Tongue (tissue), 2 donors: ENCODE measurements around the gene CGB2. TPM values are rescaled to one million over a fixed set of nuclear protein-coding genes. Genes with fewer than 3 reads are reported as not detected.
"Not testable (repeated sequence)": the region's sequence is repeated elsewhere in the genome, so short reads cannot be mapped to it uniquely, and the experiment has no call there.

Source experiments
- DNase-seq: peaks from one replicate; pipeline ENCODE4 v3.0.0-alpha.2; 2015
- total RNA-seq: library from RNA; depleted of rRNA; stranded (reverse); fragments of >200 nt; gene quantifications from one replicate; pipeline ENCODE4 v1.2.3, GENCODE V29; 2014

CGB2 gene
- total RNA-seq, 1 donor from 2014 or later = not detected

DNA sequence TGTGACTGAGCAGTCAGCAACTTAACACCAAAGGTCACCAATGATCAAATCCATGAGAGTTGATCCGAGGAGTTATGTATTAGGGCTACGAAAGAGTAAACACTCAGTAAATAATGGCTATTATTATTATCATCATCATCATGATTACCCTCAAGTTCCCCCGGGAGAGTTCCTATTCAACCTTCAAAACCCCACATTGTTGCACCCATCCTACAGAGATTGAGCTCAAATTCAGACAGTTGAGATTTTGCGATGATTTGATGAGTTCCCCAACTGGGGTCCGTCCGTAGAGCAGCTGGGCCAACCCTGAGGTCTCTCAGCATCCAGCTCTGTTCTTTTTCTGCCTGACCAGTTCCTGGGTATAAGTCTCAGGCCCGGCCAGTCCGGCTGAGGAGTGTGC is 6.4 kb downstream of the CGB2 start:
- DNase-seq = not testable (repeated sequence)

DNA sequence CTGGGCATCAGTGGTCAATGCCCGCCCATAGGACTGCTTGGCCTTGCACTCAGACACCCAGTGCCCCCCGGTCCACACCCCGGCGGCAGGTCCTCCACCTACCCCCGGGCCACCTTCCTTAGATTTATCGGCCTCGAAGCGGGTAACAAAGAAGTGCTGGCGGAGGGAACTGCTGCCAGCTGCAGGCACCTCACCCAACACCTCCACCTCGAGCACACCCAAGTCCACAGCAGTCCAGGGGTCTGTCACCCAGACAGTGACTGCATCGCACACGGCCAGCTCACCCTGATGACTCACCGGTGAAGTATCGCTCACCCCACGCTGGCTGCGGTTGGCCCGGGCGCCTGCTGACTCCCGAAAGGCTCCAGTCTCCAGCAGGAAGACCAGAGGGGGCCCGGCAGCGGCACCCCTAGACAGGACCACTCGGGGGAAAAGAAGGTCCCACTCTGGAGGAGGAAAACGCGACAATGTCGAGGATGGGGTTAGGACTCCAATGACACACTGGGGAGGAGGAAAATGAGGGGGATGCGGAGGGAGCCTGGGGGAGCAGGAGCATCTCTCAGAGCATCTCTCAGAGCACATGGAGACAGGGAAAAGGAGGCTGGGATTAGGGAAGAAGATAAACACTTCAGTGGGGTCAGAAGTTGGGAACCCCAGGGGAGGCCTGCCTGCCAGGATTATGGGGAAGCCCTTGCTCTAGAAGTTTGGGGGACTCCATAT is 7.0 kb downstream of the CGB2 start:
- DNase-seq = not testable (repeated sequence)

DNA sequence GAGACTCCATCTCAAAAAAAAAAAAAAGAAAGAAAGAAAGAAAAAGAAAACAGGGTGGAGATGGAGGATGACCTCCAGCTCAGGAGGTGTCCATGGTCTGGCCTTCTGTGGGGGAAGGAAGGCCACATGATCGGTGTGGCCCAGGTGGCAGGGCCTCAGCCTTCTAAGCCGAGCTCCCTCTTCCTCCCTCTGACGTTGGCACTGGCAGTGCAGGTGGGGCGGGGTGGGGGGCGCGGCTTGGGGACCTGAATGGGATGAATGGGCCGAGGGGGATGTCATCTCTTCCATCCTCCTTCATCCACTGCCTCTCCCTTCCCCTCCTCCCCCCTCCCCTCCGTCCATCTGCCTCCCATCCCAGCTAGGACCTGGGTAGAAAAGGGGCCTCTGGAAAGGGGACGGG is 8.0 kb downstream of the CGB2 start:
- not testable (repeated sequence) for DNase-seq

DNA sequence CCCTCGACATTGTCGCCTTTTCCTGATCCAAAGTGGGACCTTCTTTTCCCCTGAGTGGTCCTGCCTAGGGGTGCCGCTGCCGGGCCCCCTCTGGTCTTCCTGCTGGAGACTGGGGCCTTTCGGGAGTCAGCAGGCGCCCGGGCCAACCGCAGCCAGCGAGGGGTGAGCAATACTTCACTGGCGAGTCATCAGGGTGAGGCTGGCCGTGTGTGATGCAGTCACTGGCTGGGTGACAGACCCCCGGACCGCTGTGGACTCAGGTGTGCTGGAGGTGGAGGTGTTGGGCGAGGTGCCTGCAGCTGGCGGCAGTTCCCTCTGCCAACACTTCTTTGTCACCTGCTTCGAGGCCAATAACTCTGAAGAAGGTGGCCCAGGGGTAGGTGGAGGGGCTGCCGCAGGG is 10.5 kb downstream of the CGB2 start:
- no peak for DNase-seq

DNA sequence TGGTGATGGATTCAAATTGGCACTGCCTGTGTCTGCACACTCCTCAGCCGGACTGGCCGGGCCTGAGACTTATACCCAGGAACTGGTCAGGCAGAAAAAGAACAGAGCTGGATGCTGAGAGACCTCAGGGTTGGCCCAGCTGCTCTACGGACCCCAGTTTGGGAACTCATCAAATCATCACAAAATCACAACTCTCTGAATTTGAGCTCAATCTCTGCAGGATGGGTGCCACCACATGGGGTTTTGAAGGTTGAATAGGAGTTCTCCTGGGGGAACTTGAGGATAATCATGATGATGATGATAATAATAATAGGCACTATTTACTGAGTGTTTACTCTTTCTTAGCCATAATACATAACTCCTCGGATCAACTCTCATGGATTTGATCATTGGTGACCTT is 11.0 kb downstream of the CGB2 start:
- DNase-seq = not testable (repeated sequence)

DNA sequence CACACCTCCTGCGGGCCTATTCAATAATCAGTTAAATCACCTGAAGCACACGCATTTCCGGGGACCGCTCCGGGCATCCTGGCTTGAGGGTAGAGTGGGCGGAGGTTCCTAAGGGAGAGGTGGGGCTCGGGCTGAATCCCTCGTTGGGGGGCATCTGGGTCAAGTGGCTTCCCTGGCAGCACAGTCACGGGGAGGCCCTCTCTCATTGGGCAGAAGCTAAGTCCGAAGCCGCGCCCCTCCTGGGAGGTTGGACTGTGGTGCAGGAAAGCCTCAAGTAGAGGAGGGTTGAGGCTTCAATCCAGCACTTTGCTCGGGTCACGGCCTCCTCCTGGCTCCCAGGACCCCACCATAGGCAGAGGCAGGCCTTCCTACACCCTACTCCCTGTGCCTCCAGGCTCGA is 11.9 kb downstream of the CGB2 start, which contains the start of gene CGB5:
Gene CGB5, plus strand, starts transcription at position 301 of the 400 bp plus-strand sequence. CDS start 362 bp downstream, outside the sequence.
- DNase-seq = not testable (repeated sequence)

- not testable (repeated sequence) for DNase-seq
Measured at GRCh38 chr19:49049011-49049410, 17.3 kb downstream of the CGB2 start, which contains the start of gene CGB8. TSS of gene CGB8 (minus strand) at chr19:49049111. CDS start at chr19:49048739, 372 bp downstream.

GRCh38 chr19:49049834-49050233 is 18.1 kb downstream of the CGB2 start:
- DNase-seq = not testable (repeated sequence)

- not testable (repeated sequence) for DNase-seq
Measured at GRCh38 chr19:49050376-49051033, 18.8 kb downstream of the CGB2 start.

- DNase-seq = peak; percentile 40
Measured at GRCh38 chr19:49056101-49056901, 24.6 kb downstream of the CGB2 start.

DNA sequence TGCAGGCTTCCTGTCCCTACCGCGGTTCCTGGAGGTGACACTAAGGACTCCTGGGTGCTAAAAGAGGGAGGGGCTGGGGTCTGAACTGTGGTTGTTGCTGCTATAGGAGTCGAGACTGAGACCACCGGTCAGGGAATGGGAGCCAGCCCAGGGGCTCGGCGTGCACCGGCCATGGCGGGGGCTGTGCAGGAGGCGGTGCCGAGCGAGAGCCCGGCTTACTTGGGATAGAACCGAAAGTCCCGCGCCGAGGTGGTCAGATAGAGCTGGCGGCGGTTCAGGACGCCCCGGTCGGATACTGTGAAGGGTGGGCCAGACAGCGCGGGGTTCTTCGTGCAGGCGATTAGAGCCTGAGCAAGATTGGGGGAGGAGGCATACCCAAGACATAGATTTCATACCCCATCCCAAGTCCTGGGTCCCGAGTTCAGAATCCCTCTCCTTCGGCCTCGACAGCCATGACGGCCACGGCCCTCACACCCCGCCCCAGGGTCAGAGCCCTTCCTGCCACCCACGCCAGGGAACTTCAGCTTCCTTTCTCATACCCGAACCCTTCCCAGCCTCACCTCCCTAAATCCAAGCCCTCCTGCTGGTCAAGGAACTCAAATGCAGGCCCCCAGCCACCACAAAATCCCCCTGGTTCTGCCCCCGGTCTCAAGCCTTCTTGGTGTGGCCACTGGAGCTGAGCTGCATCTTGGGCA is 25.4 kb downstream of the CGB2 start:
- DNase-seq = not testable (repeated sequence)

GRCh38 chr19:49057636-49058234 is 26.0 kb downstream of the CGB2 start, which contains the start of gene CGB7:
TSS of gene CGB7 (minus strand) at chr19:49057749. CDS start at chr19:49055375, 2,374 bp downstream.
- peak; percentile 60 for DNase-seq

DNA sequence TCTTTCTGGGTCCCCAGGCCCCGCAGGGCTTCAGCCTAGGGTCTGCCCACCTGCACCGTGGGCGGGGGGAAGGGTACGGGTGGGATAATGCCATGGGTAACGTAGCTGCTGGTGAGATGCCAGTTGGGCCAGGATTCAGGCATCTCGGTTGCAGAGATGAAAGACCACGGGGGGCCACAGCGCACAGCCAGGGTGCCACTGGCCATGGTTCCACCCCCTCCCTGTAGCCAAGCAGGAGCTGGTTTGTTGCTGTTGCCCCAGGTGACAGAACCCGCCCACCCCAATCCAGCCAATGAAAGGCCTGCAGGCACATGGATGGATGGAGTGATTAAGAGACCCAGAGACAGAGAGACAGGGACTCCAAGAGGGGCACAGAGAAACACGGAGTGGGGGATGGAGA is 26.9 kb downstream of the CGB2 start:
- DNase-seq = no peak

GRCh38 chr19:49059053-49059452 is 27.4 kb downstream of the CGB2 start:
- no peak for DNase-seq

GRCh38 chr19:49061000-49061399 is 29.3 kb downstream of the CGB2 start:
- DNase-seq = no peak

GRCh38 chr19:49061445-49061844 is 29.8 kb downstream of the CGB2 start:
- no peak for DNase-seq

DNA sequence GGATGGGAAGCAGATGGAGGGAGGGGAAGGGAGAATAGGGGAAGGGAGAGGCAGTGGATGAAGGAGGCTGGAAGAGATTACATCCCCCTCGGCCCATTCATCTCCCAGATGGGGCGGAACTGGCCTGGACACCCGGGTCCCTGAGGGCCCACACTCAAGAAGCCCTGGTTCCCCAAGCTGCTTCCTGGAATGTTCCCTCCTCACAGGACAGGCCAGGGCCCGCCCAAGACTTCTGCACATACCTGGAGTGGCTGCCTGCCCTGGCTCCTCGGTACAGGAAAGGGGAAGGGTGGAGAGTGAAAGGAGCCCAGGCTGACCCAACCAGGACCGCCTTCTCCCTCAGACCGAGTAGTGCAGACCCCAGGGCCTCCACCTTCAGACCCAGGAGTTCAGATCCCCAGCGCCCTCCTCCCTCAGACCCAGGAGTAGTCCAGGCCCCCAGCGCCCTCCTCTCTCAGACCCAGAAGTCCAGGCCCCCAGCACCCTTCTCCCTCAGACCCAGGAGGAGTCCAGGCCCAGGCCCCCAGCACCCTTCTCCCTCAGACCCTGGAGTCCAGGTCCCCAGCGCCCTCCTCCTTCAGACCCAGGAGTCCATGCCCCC is 32.4 kb downstream of the CGB2 start:
- DNase-seq = peak; percentile 44

DNA sequence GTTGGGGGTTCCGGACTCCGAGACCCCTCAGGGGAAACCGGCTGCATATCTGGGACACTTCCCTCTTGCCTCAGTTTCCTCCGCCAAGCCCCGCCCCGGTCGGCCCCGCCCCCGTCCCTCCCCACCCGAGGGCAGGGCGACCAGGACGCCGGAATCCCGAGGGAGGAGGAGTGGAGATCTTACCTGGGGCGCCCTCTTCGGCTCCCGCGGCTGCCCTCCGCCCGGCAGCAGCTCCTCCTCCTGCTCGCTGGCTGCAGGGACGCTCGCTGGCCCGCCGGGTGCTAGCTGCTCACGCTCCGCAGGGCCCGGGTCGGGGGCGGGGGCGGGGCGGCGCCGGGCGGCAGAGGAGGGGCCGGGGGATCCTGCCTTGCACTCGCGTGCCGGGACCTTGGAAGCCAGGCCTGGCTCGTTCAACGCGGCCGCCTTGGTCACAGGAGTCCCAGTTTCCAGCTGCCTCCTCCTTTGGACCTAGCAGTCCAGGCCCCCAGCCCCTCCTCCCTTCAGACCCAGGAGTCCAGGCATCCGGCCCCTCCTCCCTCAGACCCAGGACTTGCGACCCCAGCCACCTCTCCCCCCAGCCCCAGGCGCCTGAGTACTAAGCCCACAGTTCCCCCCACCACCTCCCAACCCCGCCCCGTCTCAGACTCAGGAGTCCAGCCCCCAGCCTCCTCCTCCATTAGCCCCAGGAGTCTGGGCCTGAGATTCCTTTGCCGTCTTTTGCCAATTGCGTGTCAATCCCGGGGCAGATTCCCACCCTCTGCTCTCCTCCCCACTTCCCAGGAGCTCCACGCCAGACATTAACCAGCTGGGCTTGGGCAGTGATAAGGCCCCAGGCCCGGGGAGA is 33.3 kb downstream of the CGB2 start, which contains the start of gene NTF4:
Gene NTF4, minus strand, starts transcription at position 51 of the 844 bp plus-strand sequence. CDS start 2,821 bp downstream, outside the sequence.
- peak; percentile 49 for DNase-seq

GRCh38 chr19:49065905-49066512 is 34.3 kb downstream of the CGB2 start:
- DNase-seq = peak; percentile 29
